SU-DHL-6 (cell line): ENCODE measurements around the gene APCDD1.

Experiments
- H2AFZ ChIP-seq: fragments of 200-600 bp; sonication (generic); 2 replicates; pipeline ENCODE4 v1.6.1; 2014; ENCODE audit warnings: low read depth, mild to moderate bottlenecking, moderate library complexity, mixed read lengths, antibody characterized with exemption, low read length; ENCODE audit not compliant: severe bottlenecking
- H3F3A ChIP-seq: fragments of 200-600 bp; shearing (Covaris generic); 2 replicates; pipeline ENCODE4 v1.6.0; 2016; ENCODE audit warnings: antibody characterized with exemption, mild to moderate bottlenecking; ENCODE audit not compliant: insufficient read depth
- H3K27ac ChIP-seq: fragments of 200-600 bp; sonication (generic); 2 replicates; pipeline ENCODE4 v1.5.1; 2016; ENCODE audit warnings: low read depth, mild to moderate bottlenecking, low read length, moderate library complexity, mixed read lengths
- H3K27me3 ChIP-seq: fragments of 200-600 bp; sonication (generic), shearing (Covaris generic); 2 replicates; pipeline ENCODE4 v1.6.0; 2014; ENCODE audit warnings: mild to moderate bottlenecking, low read length
- H3K36me3 ChIP-seq: fragments of 200-600 bp; sonication (generic); 2 replicates; pipeline ENCODE4 v1.6.1; 2014; ENCODE audit warnings: mild to moderate bottlenecking, low read length, mixed read lengths
- H3K4me2 ChIP-seq: fragments of 300-600, 200-600 bp; shearing (Covaris generic), sonication (generic); 2 replicates; pipeline ENCODE4 v1.6.0; 2014; ENCODE audit warnings: low read length, low read depth, mild to moderate bottlenecking; ENCODE audit not compliant: poor library complexity, severe bottlenecking
- H3K4me3 ChIP-seq: fragments of 200-600 bp; sonication (generic); 2 replicates; pipeline ENCODE4 v1.5.1; 2014; ENCODE audit warnings: antibody characterized with exemption, low read length, mild to moderate bottlenecking, mixed read lengths; ENCODE audit not compliant: insufficient read depth, poor library complexity, severe bottlenecking
- H3K79me2 ChIP-seq: fragments of 200-600 bp; sonication (generic); 2 replicates; pipeline ENCODE4 v1.6.1; 2014; ENCODE audit warnings: mild to moderate bottlenecking, low read length, moderate library complexity; ENCODE audit not compliant: insufficient read depth
- H3K9ac ChIP-seq: fragments of 200-600 bp; sonication (generic); 2 replicates; pipeline ENCODE4 v1.7.0; 2014; ENCODE audit warnings: mild to moderate bottlenecking, low read length
- H3K9me2 ChIP-seq: fragments of 200-600 bp; sonication (generic); replicated peaks from 2 replicates; pipeline ENCODE4 v1.6.1; 2014; ENCODE audit warnings: low read length; ENCODE audit not compliant: insufficient read depth
- H3K9me3 ChIP-seq: fragments of 200-600 bp; sonication (generic); 2 replicates; pipeline ENCODE4 v1.6.1; 2014; ENCODE audit warnings: low read length, mixed read lengths; ENCODE audit not compliant: insufficient read depth
- H4K20me1 ChIP-seq: fragments of 200-600 bp; sonication (generic); 2 replicates; pipeline ENCODE4 v1.6.1; 2014; ENCODE audit warnings: low read depth, mild to moderate bottlenecking, antibody characterized with exemption, low read length, moderate library complexity, mixed read lengths
- CTCF ChIP-seq: fragments of 200-600 bp; sonication (generic); IDR thresholded peaks from one replicate; pipeline ENCODE4 v1.5.1; 2017; ENCODE audit warnings: antibody characterized with exemption, mild to moderate bottlenecking, low read length, moderate library complexity; ENCODE audit not compliant: insufficient read depth, poor library complexity, severe bottlenecking
- EZH2phosphoT487 ChIP-seq: fragments of 200-600 bp; sonication (generic), shearing (Covaris generic); conservative IDR thresholded peaks from 2 replicates; pipeline ENCODE4 v1.6.1; 2018; ENCODE audit warnings: mild to moderate bottlenecking, antibody characterized with exemption, low read length, moderate library complexity, mixed read lengths

The APCDD1 gene

DNA sequence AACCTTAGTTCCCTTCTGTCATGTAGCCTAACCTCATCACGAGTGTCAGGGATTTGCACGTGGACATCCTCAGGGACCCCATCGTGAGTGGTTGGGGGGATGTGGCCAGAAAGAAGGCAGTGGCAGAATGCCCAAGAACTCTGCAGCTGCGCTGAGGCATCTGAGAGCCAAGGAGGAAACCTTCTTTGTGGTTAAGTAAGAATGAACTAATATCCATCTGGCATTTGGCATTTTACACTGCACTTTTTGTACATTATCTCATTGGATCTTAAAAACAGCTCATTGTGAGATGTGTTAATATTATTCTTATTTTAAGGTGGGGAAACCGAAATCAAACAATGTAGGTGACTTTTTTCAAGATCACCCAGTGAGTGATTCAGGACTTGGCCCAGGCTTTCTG is 32.6 kb upstream of the APCDD1 start:
- H3K9me2 ChIP-seq, result no peaks in the 10 kb centered on the region
- H3F3A ChIP-seq, result no peaks in the 10 kb centered on the region
- no peaks in the 10 kb centered on the region for H3K27me3 ChIP-seq
- no peak overlapping the region for H3K27ac ChIP-seq
- no peaks in the 10 kb centered on the region for H3K9me3 ChIP-seq
- H3K4me3 ChIP-seq, result no peak overlapping the region
- H4K20me1 ChIP-seq, result no peaks in the 10 kb centered on the region
- no peak for TF ChIP-seq CTCF
- TF ChIP-seq EZH2phosphoT487, result no peak
- no peaks in the 10 kb centered on the region for H3K36me3 ChIP-seq
- H3K4me2 ChIP-seq, result no peak overlapping the region
- no peak overlapping the region for H3K9ac ChIP-seq
- no peaks in the 10 kb centered on the region for H3K79me2 ChIP-seq
- no peak overlapping the region for H2AFZ ChIP-seq

DNA sequence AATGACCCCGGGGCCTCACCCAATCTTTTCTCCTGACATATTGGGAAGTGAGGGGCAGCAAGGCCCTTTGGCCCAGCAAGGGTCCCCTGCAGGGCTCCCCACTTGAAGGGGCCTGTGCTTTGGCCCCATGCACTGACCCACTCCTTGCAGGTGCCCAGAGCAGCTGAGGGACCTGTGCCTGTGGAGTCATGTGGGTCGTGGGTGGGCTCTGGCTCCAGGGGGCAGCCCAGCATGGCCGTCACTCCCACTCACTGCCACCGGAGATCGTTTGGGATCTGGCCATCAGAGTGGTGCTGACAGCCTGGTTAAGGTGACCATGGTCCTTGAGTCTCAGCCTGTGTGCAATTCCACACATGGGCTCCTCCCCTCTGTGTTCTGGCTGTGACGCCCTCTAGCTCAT is 31.7 kb upstream of the APCDD1 start:
- no peak overlapping the region for H3K27ac ChIP-seq
- no peak overlapping the region for H3K9ac ChIP-seq

GRCh38 chr18:10424585-10425307 is 29.7 kb upstream of the APCDD1 start:
- Histone ChIP-seq H3F3A (no peaks in the 10 kb centered on the region), H4K20me1 (no peaks in the 10 kb centered on the region), H3K27ac (no peak overlapping the region), H2AFZ (no peak overlapping the region), H3K79me2 (no peaks in the 10 kb centered on the region), H3K9me3 (no peaks in the 10 kb centered on the region), H3K4me2 (no peak overlapping the region), H3K36me3 (no peaks in the 10 kb centered on the region), H3K9ac (no peak overlapping the region), H3K4me3 (no peak overlapping the region), H3K27me3 (no peaks in the 10 kb centered on the region), H3K9me2 (no peaks in the 10 kb centered on the region)
- TF ChIP-seq CTCF (no peak), EZH2phosphoT487 (no peak)

More for the DNA sequence above, 31.7 kb upstream of the APCDD1 start:
- Histone ChIP-seq H3K9me2 (no peaks in the 10 kb centered on the region), H3K4me2 (no peak overlapping the region), H3K27me3 (no peaks in the 10 kb centered on the region), H3K9me3 (no peaks in the 10 kb centered on the region), H3K36me3 (no peaks in the 10 kb centered on the region), H2AFZ (no peak overlapping the region), H3K4me3 (no peak overlapping the region), H4K20me1 (no peaks in the 10 kb centered on the region), H3K79me2 (no peaks in the 10 kb centered on the region), H3F3A (no peaks in the 10 kb centered on the region)
- TF ChIP-seq EZH2phosphoT487, result no peak
- no peak for TF ChIP-seq CTCF
